K562 (cell line): ENCODE measurements around the gene EGFL6. TPM values are rescaled to one million over a fixed set of nuclear protein-coding genes. Genes with fewer than 3 reads are reported as not detected.
"Not testable (repeated sequence)": the region's sequence is repeated elsewhere in the genome, so short reads cannot be mapped to it uniquely, and the experiment has no call there.

Experiments used
- ATAC-seq: fragments of 200-7000 bp; cut with Tn5 transposase; 3 replicates; pipeline ENCODE4 v1.9.1; 2020; ENCODE audit warnings: moderate library complexity
- BruUV-seq: library from RNA; stranded (reverse); fragments of 400-500 nt; replicated peaks from 2 replicates; lab custom pipeline; 2021; lab: Mats Ljungman, UMichigan
- CTCF ChIA-PET: fragments of 300-600 bp; formaldehyde crosslinking; extraction: SDS; loops from one replicate; lab custom pipeline; 2021; ENCODE audit warnings: low intra/inter-chr PET ratio; lab: Yijun Ruan, JAX
- POLR2A ChIA-PET: fragments of 300-600, 350-650 bp; sonication (Branson Sonifier 250); formaldehyde crosslinking; extraction: SDS; loops from one replicate; lab custom pipeline; 2021; ENCODE audit warnings: antibody characterized with exemption, inconsistent platforms; lab: Yijun Ruan, JAX
- DNase-seq, 4 experiments: peaks; one replicate each; pipeline versions ENCODE4 v3.0.0 to v3.0.0-alpha.2; 2011 to 2018; ENCODE audit warnings: low spot score in 3 of 4, mixed read lengths in 3 of 4; ENCODE audit errors: extremely low read depth in 1 of 4
- FAIRE-seq: peaks from 2 replicates; lab custom pipeline; 2011; peaks lifted over from hg19 to GRCh38; lab: Jason Lieb, UNC
- H2AFZ ChIP-seq: 2 replicates; pipeline ENCODE4 v1.6.0; 2011; ENCODE audit warnings: low read depth, low read length, control low read depth, inconsistent platforms
- H3K27ac ChIP-seq: fragments of 200-600 bp; 3 replicates; pipeline ENCODE4 v1.8.0; 2011; ENCODE audit warnings: low read depth, mild to moderate bottlenecking, control low read depth, inconsistent platforms, low read length, moderate library complexity, mixed read lengths; ENCODE audit errors: extremely low read depth
- H3K27me3 ChIP-seq, 2 experiments: fragments of 300-600 bp in 1 of 2; 2 replicates in 1 of 2; 3 replicates in 1 of 2; pipeline versions ENCODE4 v1.6.0 to v1.8.0; 2011; ENCODE audit warnings: inconsistent platforms in 2 of 2, low read length in 2 of 2, mild to moderate bottlenecking in 1 of 2, mixed read lengths in 1 of 2, moderate library complexity in 1 of 2; ENCODE audit not compliant: control insufficient read depth in 2 of 2, insufficient read depth in 2 of 2
- H3K36me3 ChIP-seq: fragments of 300-600 bp; 3 replicates; pipeline ENCODE4 v1.8.0; 2011; ENCODE audit warnings: mild to moderate bottlenecking, low read length, inconsistent platforms; ENCODE audit not compliant: control insufficient read depth, insufficient read depth
- H3K4me1 ChIP-seq, 2 experiments: fragments of 200-600 bp in 1 of 2; replicated peaks in 1 of 2; 2 replicates in 1 of 2; 3 replicates in 1 of 2; pipeline versions ENCODE4 v1.5.1 to v1.8.0; 2011; ENCODE audit warnings: inconsistent platforms in 2 of 2, low read length in 2 of 2, mild to moderate bottlenecking in 1 of 2, mixed read lengths in 1 of 2, moderate library complexity in 1 of 2; ENCODE audit not compliant: control insufficient read depth in 2 of 2, insufficient read depth in 2 of 2
- H3K4me2 ChIP-seq: 2 replicates; pipeline ENCODE4 v1.6.1; 2011; ENCODE audit warnings: low read length, control low read depth, inconsistent platforms, mixed read lengths; ENCODE audit not compliant: insufficient read depth
- H3K4me3 ChIP-seq: fragments of 200-600 bp; sonication (generic), shearing (Covaris generic); 2 replicates; pipeline ENCODE4 v1.5.1; 2016; ENCODE audit warnings: control low read depth, inconsistent platforms
- H3K79me2 ChIP-seq: fragments of 200-600 bp; 3 replicates; pipeline ENCODE4 v1.8.0; 2011; ENCODE audit warnings: low read length, inconsistent platforms; ENCODE audit not compliant: control insufficient read depth, insufficient read depth
- H3K9ac ChIP-seq, 2 experiments: 2 replicates each; pipeline versions ENCODE4 v1.6.0 to v1.6.1; 2011; ENCODE audit warnings: low read depth in 2 of 2, low read length in 2 of 2, control low read depth in 1 of 2, inconsistent platforms in 1 of 2, mild to moderate bottlenecking in 1 of 2, mixed read lengths in 1 of 2; ENCODE audit not compliant: insufficient read depth in 1 of 2
- H3K9me1 ChIP-seq: one replicate; pipeline ENCODE4 v1.6.0; 2011; ENCODE audit warnings: inconsistent platforms, mild to moderate bottlenecking, low read length, moderate library complexity; ENCODE audit not compliant: control insufficient read depth, insufficient read depth
- H3K9me3 ChIP-seq: replicated peaks from 2 replicates; pipeline ENCODE4 v1.5.1; 2011; ENCODE audit warnings: low read depth, low read length, inconsistent platforms; ENCODE audit not compliant: control insufficient read depth, insufficient read depth
- H4K20me1 ChIP-seq: replicated peaks from 2 replicates; pipeline ENCODE4 v1.6.1; 2011; ENCODE audit warnings: low read length, inconsistent platforms, mixed read lengths; ENCODE audit not compliant: control insufficient read depth, insufficient read depth
- ATF7 ChIP-seq: fragments of 450-650 bp; IDR thresholded peaks from 2 replicates; pipeline ENCODE4 v1.7.1; 2014; ENCODE audit warnings: mild to moderate bottlenecking, moderate library complexity
- CEBPB ChIP-seq: fragments of 450-650 bp; IDR thresholded peaks from 2 replicates; pipeline ENCODE4 v1.6.1; 2016; ENCODE audit warnings: missing genetic modification characterization, missing compliant biosample characterization
- FOXA3 ChIP-seq, 2 experiments: fragments of 450-650 bp in 1 of 2; sonication (generic) in 1 of 2; formaldehyde crosslinking; IDR thresholded peaks in 1 of 2; conservative IDR thresholded peaks in 1 of 2; 2 replicates each; pipeline versions ENCODE4 v1.4.0 to v1.8.0; 2020 to 2022; ENCODE audit warnings: mild to moderate bottlenecking in 2 of 2, missing genetic modification reagents in 1 of 2
- HDAC1 ChIP-seq, 2 experiments: fragments of 450-650 bp; IDR thresholded peaks; 2 replicates each; pipeline ENCODE4 v1.6.1; 2016 to 2017; ENCODE audit warnings: inconsistent platforms in 1 of 2, mild to moderate bottlenecking in 1 of 2, moderate library complexity in 1 of 2
- NFIC ChIP-seq: fragments of 450-650 bp; IDR thresholded peaks from 2 replicates; pipeline ENCODE4 v1.6.1; 2017; ENCODE audit warnings: mild to moderate bottlenecking, inconsistent platforms
- ZNF589 ChIP-seq: fragments of 200-800 bp; sonication (Bioruptor generic); IDR thresholded peaks from 2 replicates; pipeline ENCODE4 v1.6.1; 2016; ENCODE audit warnings: low read depth, missing genetic modification characterization, missing compliant biosample characterization
- WGBS: fragments of 100-300 bp; shearing (Covaris generic); methylation state at CpG from one replicate; pipeline ENCODE4 v1.1.6; 2016; ENCODE audit warnings: low coverage, mixed read lengths; ENCODE audit not compliant: insufficient coverage; ENCODE audit errors: missing lambda C conversion rate; 5-methylcytosine and 5-hydroxymethylcytosine counted together
- in situ Hi-C: fragments of 300-500 bp; cut with MboI; formaldehyde crosslinking; loops from 4 replicates; pipeline ENCODE4 v1.15.0; 2018; ENCODE audit warnings: inconsistent platforms, mixed read lengths
- intact Hi-C: fragments of 100-400 bp; cut with micrococcal nuclease; formaldehyde crosslinking; loops from 2 replicates; pipeline ENCODE4 v1.14.2; 2022
- polyA plus RNA-seq, 8 experiments: library from polyadenylated mRNA; depleted of rRNA in 4 of 8; stranded (reverse) in 5 of 8; unstranded in 3 of 8; fragments of >200 nt; fragmentation: Nextera tagmentation in 2 of 8; fragmentation: Illumina TruSeq in 1 of 8; extraction: Ambion mirVana in 2 of 8; extraction: Trizol in 1 of 8; gene quantifications; 2 replicates each; pipeline versions ENCODE4 v1.2.1 to v1.2.3, GENCODE V29; 2011 to 2014; ENCODE audit warnings: inconsistent platforms in 1 of 8, missing spikeins in 1 of 8
- total RNA-seq, 7 experiments: library from RNA; depleted of rRNA in 6 of 7; stranded (reverse); fragments of >200 nt in 6 of 7; fragmentation: Illumina TruSeq in 2 of 7; extraction: Trizol in 2 of 7; gene quantifications; 2 replicates each; pipeline versions ENCODE4 v1.2.1 to v1.2.3, GENCODE V29; 2011 to 2021; ENCODE audit warnings: low replicate concordance in 1 of 7
- TF ChIP-seq, protein P1 (sequence below): fragments of 450-650 bp; IDR thresholded peaks from 2 replicates; pipeline ENCODE4 v1.6.1; 2017; ENCODE audit warnings: antibody characterized with exemption
- TF ChIP-seq, protein P2 (sequence below): sonication (generic); formaldehyde crosslinking; IDR thresholded peaks from 2 replicates; pipeline ENCODE4 v1.8.0; 2022; ENCODE audit warnings: mild to moderate bottlenecking, low read depth, missing genetic modification reagents

Gene EGFL6
- total and polyA plus RNA-seq, 9 of the 15 experiments (the other 6 are each of a cell fraction or from before 2014, with no cell fraction given) = 0.01 TPM; not detected in 8

DNA sequence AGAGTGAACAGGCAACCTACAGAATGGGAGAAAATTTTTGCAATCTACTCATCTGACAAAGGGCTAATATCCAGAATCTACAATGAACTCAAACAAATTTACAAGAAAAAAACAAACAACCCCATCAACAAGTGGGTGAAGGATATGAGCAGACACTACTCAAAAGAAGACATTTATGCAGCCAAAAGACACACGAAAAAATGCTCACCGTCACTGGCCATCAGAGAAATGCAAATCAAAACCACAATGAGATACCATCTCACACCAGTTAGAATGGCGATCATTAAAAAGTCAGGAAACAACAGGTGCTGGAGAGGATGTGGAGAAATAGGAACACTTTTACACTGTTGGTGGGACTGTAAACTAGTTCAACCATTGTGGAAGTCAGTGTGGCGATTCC, 72.3 kb downstream of the EGFL6 start:
- H3K9me3 ChIP-seq, H3K36me3 ChIP-seq, ATAC-seq, H4K20me1 ChIP-seq, H2AFZ ChIP-seq, BruUV-seq, H3K27me3 ChIP-seq, H3K4me3 ChIP-seq, H3K9me1 ChIP-seq, H3K9ac ChIP-seq, FAIRE-seq, in situ Hi-C loops, CTCF ChIA-PET, H3K4me2 ChIP-seq, H3K27ac ChIP-seq, POLR2A ChIA-PET, DNase-seq, H3K79me2 ChIP-seq: not testable (repeated sequence)
- peaks cover 1 to 12% of the 10 kb centered on the region in 2 experiments; a peak in 3 of 5 replicates for H3K4me1 ChIP-seq
- WGBS = 0% methylated on average over 1 of the region's 4 CpGs
- intact Hi-C loops = loop anchor here (10.0 kb wide), 1 partner anchor 687 kb away; no protein-coding TSS in a partner anchor

DNA sequence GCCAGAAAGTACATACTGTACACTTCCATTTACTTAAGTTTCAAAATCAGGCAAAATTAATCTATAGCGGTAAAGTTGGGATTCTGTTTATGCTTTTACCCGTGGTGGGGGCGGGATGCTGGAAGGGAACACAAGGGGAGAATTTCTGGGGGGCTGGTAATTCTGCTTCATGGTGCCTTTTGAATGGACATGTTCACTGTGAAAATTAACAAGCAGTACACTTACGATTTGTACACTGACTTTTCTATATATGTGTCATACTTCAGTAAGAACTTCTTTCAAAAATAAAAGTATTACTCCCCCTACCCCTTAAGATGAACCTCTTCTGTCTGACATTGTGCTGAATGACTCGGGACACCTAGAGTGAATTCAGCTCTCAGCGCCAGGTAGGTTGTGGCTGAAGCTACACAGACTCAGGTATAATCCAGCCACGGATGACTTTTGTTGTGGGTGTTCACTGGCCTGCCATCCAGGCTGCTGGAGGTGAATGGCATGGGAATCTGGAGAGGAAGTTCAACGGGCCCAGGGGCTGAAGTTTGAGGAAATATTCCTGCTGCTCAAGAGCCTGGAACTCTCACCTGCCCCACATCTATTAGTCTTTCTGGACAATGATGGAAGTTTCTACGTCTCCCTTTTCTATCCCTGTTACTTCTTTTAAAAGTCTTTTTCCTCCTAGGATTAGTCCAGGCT, 76.2 kb downstream of the EGFL6 start:
- in situ Hi-C loops = no loop called here
- Histone ChIP-seq H3K9ac (peak overlapping the region in 1 of 2 experiments; percentile 26; a peak in 2 of 4 replicates), H3K9me1 (no peaks in the 10 kb centered on the region), H4K20me1 (no peaks in the 10 kb centered on the region), H2AFZ (peak overlapping the region; percentile 89), H3K79me2 (no peaks in the 10 kb centered on the region), H3K27me3 (no peaks in the 10 kb centered on the region), H3K36me3 (no peaks in the 10 kb centered on the region), H3K9me3 (peaks cover 9% of the 10 kb centered on the region), H3K4me1 (peaks cover 13 to 44% of the 10 kb centered on the region in 2 experiments; a peak in 3 of 5 replicates), H3K4me3 (no peak overlapping the region), H3K27ac (no peak overlapping the region; the same call in 2 of the 3 replicates), H3K4me2 (0 out of 2 replicates have a peak overlapping the region, but pooled peaks have one; percentile 7)
- DNase-seq (no peak), FAIRE-seq (no peak), ATAC-seq (no peak)
- intact Hi-C loops = loop anchor here (1.0 to 10.0 kb wide), 4 partner anchors 73 to 853 kb away; partner anchors contain the start of gene PRPS2
- 34% methylated on average over 9 of the region's 9 CpGs for WGBS
- CTCF ChIA-PET = interaction anchor here (1.7 kb wide), 1 partner anchor 139 kb away, joined by 10 read pairs; no protein-coding TSS in a partner anchor
- POLR2A ChIA-PET = interaction anchor here (0.6 to 1.1 kb wide), 3 partner anchors 46 to 852 kb away, joined by 3 read pairs; no protein-coding TSS in a partner anchor
- BruUV-seq = no TSS peak
- TF ChIP-seq ATF7 (0 out of 2 replicates have a peak, but pooled peaks have one; percentile 30), ZNF589 (CRISPR knock-in tag) (peak; percentile 49; the same call in 1 of the 2 replicates), CEBPB (tag) (no peak), FOXA3 (CRISPR knock-in tag; conservative IDR thresholded peaks at IDR 0.05 in 1 of 2, IDR thresholded peaks at IDR 0.05 in 1 of 2) (no peak), NFIC (no peak), HDAC1 (IDR thresholded peaks at IDR 0.05) (no peak)
- TF ChIP-seq, protein P1, sequence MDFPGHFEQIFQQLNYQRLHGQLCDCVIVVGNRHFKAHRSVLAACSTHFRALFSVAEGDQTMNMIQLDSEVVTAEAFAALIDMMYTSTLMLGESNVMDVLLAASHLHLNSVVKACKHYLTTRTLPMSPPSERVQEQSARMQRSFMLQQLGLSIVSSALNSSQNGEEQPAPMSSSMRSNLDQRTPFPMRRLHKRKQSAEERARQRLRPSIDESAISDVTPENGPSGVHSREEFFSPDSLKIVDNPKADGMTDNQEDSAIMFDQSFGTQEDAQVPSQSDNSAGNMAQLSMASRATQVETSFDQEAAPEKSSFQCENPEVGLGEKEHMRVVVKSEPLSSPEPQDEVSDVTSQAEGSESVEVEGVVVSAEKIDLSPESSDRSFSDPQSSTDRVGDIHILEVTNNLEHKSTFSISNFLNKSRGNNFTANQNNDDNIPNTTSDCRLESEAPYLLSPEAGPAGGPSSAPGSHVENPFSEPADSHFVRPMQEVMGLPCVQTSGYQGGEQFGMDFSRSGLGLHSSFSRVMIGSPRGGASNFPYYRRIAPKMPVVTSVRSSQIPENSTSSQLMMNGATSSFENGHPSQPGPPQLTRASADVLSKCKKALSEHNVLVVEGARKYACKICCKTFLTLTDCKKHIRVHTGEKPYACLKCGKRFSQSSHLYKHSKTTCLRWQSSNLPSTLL = no peak
- TF ChIP-seq, protein P2, sequence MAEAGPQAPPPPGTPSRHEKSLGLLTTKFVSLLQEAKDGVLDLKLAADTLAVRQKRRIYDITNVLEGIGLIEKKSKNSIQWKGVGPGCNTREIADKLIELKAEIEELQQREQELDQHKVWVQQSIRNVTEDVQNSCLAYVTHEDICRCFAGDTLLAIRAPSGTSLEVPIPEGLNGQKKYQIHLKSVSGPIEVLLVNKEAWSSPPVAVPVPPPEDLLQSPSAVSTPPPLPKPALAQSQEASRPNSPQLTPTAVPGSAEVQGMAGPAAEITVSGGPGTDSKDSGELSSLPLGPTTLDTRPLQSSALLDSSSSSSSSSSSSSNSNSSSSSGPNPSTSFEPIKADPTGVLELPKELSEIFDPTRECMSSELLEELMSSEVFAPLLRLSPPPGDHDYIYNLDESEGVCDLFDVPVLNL (CRISPR knock-in tag) = no peak
